Liver (tissue), 9 donors: ENCODE measurements around the gene COQ6. TPM values are rescaled to one million over a fixed set of nuclear protein-coding genes. Genes with fewer than 3 reads are reported as not detected.
"Not testable (repeated sequence)": the region's sequence is repeated elsewhere in the genome, so short reads cannot be mapped to it uniquely, and the experiment has no call there.

Source experiments
- DNase-seq: peaks from one replicate; pipeline ENCODE4 v3.0.0-alpha.2; 2017; ENCODE audit warnings: low spot score
- H3K27ac ChIP-seq, 2 donors: one replicate each; pipeline ENCODE4 v1.7.0; 2013; ENCODE audit warnings: inconsistent platforms in 2 of 2, low read length in 2 of 2, control low read depth in 1 of 2, low read depth in 1 of 2, mild to moderate bottlenecking in 1 of 2
- H3K27me3 ChIP-seq, 4 donors: one replicate each; pipeline versions ENCODE4 v1.6.1 to v1.7.0; 2013; ENCODE audit warnings: low read length in 3 of 4, inconsistent platforms in 1 of 4, mild to moderate bottlenecking in 1 of 4, moderate library complexity in 1 of 4; ENCODE audit not compliant: control insufficient read depth in 4 of 4, insufficient read depth in 4 of 4
- H3K36me3 ChIP-seq, 4 donors: one replicate each; pipeline versions ENCODE4 v1.6.1 to v1.7.0; 2013; ENCODE audit warnings: low read length in 3 of 4, mild to moderate bottlenecking in 3 of 4, low read depth in 1 of 4, moderate library complexity in 1 of 4; ENCODE audit not compliant: control insufficient read depth in 4 of 4, insufficient read depth in 3 of 4
- H3K4me1 ChIP-seq, 4 donors: one replicate each; pipeline versions ENCODE4 v1.6.1 to v1.7.0; 2013; ENCODE audit warnings: low read length in 3 of 4, mild to moderate bottlenecking in 3 of 4, moderate library complexity in 1 of 4; ENCODE audit not compliant: control insufficient read depth in 4 of 4, insufficient read depth in 4 of 4
- H3K4me3 ChIP-seq, 3 donors: one replicate each; pipeline versions ENCODE4 v1.6.1 to v1.7.0; 2013; ENCODE audit warnings: low read length in 3 of 3, control low read depth in 1 of 3, low read depth in 1 of 3, mild to moderate bottlenecking in 1 of 3
- H3K9ac ChIP-seq, 2 donors: one replicate each; pipeline ENCODE4 v1.7.0; 2013; ENCODE audit warnings: low read length in 2 of 2, mild to moderate bottlenecking in 2 of 2, moderate library complexity in 2 of 2, control low read depth in 1 of 2, low read depth in 1 of 2
- H3K9me3 ChIP-seq, 4 donors: one replicate each; pipeline versions ENCODE4 v1.6.1 to v1.7.0; 2013; ENCODE audit warnings: low read length in 3 of 4; ENCODE audit not compliant: control insufficient read depth in 4 of 4
- EGR1 ChIP-seq, 2 donors: IDR thresholded peaks; 2 replicates each; pipeline ENCODE4 v1.6.1; 2016 to 2018; ENCODE audit warnings: antibody characterized with exemption in 2 of 2, low read depth in 2 of 2
- FOXA1 ChIP-seq: IDR thresholded peaks from 2 replicates; pipeline ENCODE4 v1.6.1; 2016; ENCODE audit warnings: antibody characterized with exemption
- FOXA2 ChIP-seq: IDR thresholded peaks from 2 replicates; pipeline ENCODE4 v1.6.1; 2016; ENCODE audit warnings: antibody characterized with exemption
- GABPA ChIP-seq, 2 donors: IDR thresholded peaks in 1 of 2; conservative IDR thresholded peaks in 1 of 2; 2 replicates each; pipeline ENCODE4 v1.6.1; 2016; ENCODE audit warnings: antibody characterized with exemption in 2 of 2, mild to moderate bottlenecking in 1 of 2, moderate library complexity in 1 of 2
- HNF4A ChIP-seq, 2 donors: conservative IDR thresholded peaks; 2 replicates each; pipeline ENCODE4 v1.6.1; 2016; ENCODE audit warnings: antibody characterized with exemption in 2 of 2, mild to moderate bottlenecking in 2 of 2
- HNF4G ChIP-seq: IDR thresholded peaks from 2 replicates; pipeline ENCODE4 v1.6.1; 2016; ENCODE audit warnings: antibody characterized with exemption
- JUND ChIP-seq, 2 donors: IDR thresholded peaks; 2 replicates each; pipeline ENCODE4 v1.6.1; 2016; ENCODE audit warnings: antibody characterized with exemption in 2 of 2
- NR2F2 ChIP-seq: IDR thresholded peaks from 2 replicates; pipeline ENCODE4 v1.6.1; 2016; ENCODE audit warnings: antibody characterized with exemption
- RAD21 ChIP-seq, 2 donors: IDR thresholded peaks; 2 replicates each; pipeline ENCODE4 v1.6.1; 2016; ENCODE audit warnings: antibody characterized with exemption in 2 of 2, mild to moderate bottlenecking in 2 of 2
- RXRA ChIP-seq, 2 donors: IDR thresholded peaks; 2 replicates each; pipeline ENCODE4 v1.6.1; 2017 to 2018; ENCODE audit warnings: antibody characterized with exemption in 2 of 2, mild to moderate bottlenecking in 1 of 2
- SP1 ChIP-seq: IDR thresholded peaks from 2 replicates; pipeline ENCODE4 v1.6.1; 2018; ENCODE audit warnings: antibody characterized with exemption, mild to moderate bottlenecking
- TAF1 ChIP-seq: conservative IDR thresholded peaks from 2 replicates; pipeline ENCODE4 v1.6.1; 2016; ENCODE audit warnings: antibody characterized with exemption, mild to moderate bottlenecking
- YY1 ChIP-seq: IDR thresholded peaks from 2 replicates; pipeline ENCODE4 v1.6.1; 2016; ENCODE audit warnings: antibody characterized with exemption, mild to moderate bottlenecking
- WGBS: extraction: QIAGEN DNeasy Blood & Tissue Kit; methylation state at CpG from one replicate; pipeline ENCODE4 v1.1.7; 2013; 5-methylcytosine and 5-hydroxymethylcytosine counted together
- polyA plus RNA-seq, 2 donors: library from polyadenylated mRNA; stranded (reverse) in 1 of 2; unstranded in 1 of 2; fragments of 200-250 nt in 1 of 2; fragments of >200 nt in 1 of 2; fragmentation: Nextera tagmentation in 1 of 2; extraction: Ambion mirVana in 1 of 2; gene quantifications; one replicate each; pipeline versions ENCODE4 v1.2.1 to v1.2.3, GENCODE V29; 2013 to 2015
- total RNA-seq, 2 donors: library from RNA; depleted of rRNA; stranded (reverse); fragments of >200 nt; gene quantifications; one replicate each; pipeline ENCODE4 v1.2.3, GENCODE V29; 2014
- TF ChIP-seq, protein P1 (sequence below): fragments of 150-350 bp; IDR thresholded peaks from 2 replicates; pipeline ENCODE4 v1.5.1; 2017; ENCODE audit warnings: improper control_type of control experiment, low read depth, low read length; ENCODE audit not compliant: missing input control
- TF ChIP-seq, protein P2 (sequence below): IDR thresholded peaks from 2 replicates; pipeline ENCODE4 v1.6.1; 2016; ENCODE audit warnings: antibody characterized with exemption
- TF ChIP-seq, protein P3 (sequence below): IDR thresholded peaks from 2 replicates; pipeline ENCODE4 v1.6.1; 2016; ENCODE audit warnings: antibody characterized with exemption
- TF ChIP-seq, protein P4 (sequence below): IDR thresholded peaks from 2 replicates; pipeline ENCODE4 v1.6.1; 2016; ENCODE audit warnings: antibody characterized with exemption
- TF ChIP-seq, protein P5 (sequence below): IDR thresholded peaks from 2 replicates; pipeline ENCODE4 v1.6.1; 2016; ENCODE audit warnings: antibody characterized with exemption, mild to moderate bottlenecking
- donor health status: healthy.
- donor health status: healthy.
- donor health status: healthy.
- donor health status: healthy.
- donor health status: healthy.

COQ6 gene
- total and polyA plus RNA-seq, 4 donors, result 12.6 to 33.7 (median 18.5) TPM

DNA sequence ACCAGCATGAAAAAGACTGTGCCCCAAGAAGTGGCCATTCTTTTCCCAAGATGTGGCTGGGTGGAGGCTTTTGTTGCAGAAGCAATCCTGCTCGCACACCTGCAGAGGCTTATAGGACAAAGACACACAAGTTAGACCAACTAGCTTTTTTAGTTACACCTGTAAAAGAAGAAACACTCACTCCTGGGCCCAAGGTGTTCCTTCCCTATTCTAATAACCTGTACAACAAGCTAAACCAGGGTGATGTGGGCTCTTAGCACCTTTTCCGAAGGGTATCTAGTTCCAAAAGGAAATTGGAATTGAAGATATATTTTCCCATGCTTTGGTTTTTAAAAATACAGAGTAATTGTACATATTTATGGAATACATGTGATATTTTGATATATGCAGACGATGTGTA lies 38.0 kb downstream of the COQ6 start (continued):
- TF ChIP-seq SP1 (no peak), TAF1 (no peak), RAD21 (IDR thresholded peaks at IDR 0.05) (no peak), HNF4A (conservative IDR thresholded peaks at IDR 0.05) (no peak)
- TF ChIP-seq, protein P1, sequence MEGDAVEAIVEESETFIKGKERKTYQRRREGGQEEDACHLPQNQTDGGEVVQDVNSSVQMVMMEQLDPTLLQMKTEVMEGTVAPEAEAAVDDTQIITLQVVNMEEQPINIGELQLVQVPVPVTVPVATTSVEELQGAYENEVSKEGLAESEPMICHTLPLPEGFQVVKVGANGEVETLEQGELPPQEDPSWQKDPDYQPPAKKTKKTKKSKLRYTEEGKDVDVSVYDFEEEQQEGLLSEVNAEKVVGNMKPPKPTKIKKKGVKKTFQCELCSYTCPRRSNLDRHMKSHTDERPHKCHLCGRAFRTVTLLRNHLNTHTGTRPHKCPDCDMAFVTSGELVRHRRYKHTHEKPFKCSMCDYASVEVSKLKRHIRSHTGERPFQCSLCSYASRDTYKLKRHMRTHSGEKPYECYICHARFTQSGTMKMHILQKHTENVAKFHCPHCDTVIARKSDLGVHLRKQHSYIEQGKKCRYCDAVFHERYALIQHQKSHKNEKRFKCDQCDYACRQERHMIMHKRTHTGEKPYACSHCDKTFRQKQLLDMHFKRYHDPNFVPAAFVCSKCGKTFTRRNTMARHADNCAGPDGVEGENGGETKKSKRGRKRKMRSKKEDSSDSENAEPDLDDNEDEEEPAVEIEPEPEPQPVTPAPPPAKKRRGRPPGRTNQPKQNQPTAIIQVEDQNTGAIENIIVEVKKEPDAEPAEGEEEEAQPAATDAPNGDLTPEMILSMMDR, result no peak
- TF ChIP-seq, protein P2, sequence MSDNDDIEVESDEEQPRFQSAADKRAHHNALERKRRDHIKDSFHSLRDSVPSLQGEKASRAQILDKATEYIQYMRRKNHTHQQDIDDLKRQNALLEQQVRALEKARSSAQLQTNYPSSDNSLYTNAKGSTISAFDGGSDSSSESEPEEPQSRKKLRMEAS, result no peak

DNA sequence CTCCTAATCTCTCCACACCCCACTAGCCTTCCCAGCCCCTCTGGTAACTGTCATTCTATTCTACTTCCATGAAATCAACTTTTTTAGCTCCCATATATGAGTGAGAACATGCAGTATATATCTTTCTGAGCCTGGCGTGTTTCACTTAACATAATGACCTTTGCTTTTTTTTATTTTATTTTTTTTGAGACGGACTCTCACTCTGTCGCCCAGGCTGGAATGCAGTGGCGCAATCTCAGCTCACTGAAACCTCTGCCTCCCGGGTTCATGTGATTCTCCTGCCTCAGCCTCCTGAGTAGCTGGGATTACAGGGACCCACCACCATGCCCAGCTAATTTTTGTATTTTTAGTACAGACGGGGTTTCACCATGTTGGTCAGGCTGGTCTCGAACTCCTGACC lies 38.6 kb downstream of the COQ6 start:
- not testable (repeated sequence) for H3K4me3 ChIP-seq, H3K27me3 ChIP-seq, H3K9ac ChIP-seq, DNase-seq, H3K9me3 ChIP-seq, H3K27ac ChIP-seq
- peak in 1 of 2 donors; percentile 7 for TF ChIP-seq RAD21 (IDR thresholded peaks at IDR 0.05)
- peak in 1 of 2 donors; percentile 39 for TF ChIP-seq RXRA (IDR thresholded peaks at IDR 0.05)
- TF ChIP-seq HNF4A (conservative IDR thresholded peaks at IDR 0.05), result peak; percentile 38 to 48
- 49% methylated on average over 7 of the region's 7 CpGs for WGBS
- H3K36me3 ChIP-seq, result peaks cover 8 to 34% (median 22%) of the 10 kb centered on the region in 4 donors
- H3K4me1 ChIP-seq, result peaks cover 0 to 19% (median 11%) of the 10 kb centered on the region in 4 donors

DNA sequence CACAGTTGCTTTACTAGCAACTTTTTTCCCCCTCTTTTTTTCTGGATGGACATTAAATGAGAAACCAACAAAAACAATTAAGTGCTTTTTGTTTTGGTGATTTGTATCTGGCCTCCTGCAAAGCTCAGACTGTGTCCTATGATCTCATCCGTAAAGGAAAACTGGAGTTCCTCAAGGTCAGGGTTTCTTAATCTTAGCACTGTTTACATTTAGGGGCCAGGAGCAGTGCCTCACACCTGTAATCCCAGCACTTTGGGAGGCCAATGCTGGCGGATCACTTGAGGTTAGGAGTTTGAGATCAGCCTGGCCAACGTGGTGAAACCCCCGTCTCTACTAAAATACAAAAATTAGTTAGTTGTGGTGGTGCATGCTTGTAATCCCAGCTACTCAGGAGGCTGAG lies 41.0 kb downstream of the COQ6 start:
- no peak for DNase-seq
- 68% methylated on average over 4 of the region's 4 CpGs for WGBS
- no peak overlapping the region for H3K27ac ChIP-seq

More for the DNA sequence above, 41.0 kb downstream of the COQ6 start:
- Histone ChIP-seq H3K4me3 (no peak overlapping the region), H3K4me1 (peaks cover 0 to 30% (median 17%) of the 10 kb centered on the region in 4 donors), H3K9me3 (no peaks in the 10 kb centered on the region), H3K36me3 (peaks cover 6 to 21% (median 15%) of the 10 kb centered on the region in 4 donors), H3K9ac (no peak overlapping the region), H3K27me3 (no peaks in the 10 kb centered on the region)
- TF ChIP-seq RAD21 (IDR thresholded peaks at IDR 0.05), result no peak
- TF ChIP-seq, protein P2, result no peak
- no peak for TF ChIP-seq HNF4A (conservative IDR thresholded peaks at IDR 0.05)
- TF ChIP-seq GABPA (IDR thresholded peaks at IDR 0.05 in 1 of 2, conservative IDR thresholded peaks at IDR 0.05 in 1 of 2), result no peak
- TF ChIP-seq YY1, result no peak
- TF ChIP-seq, protein P1, result no peak
- TF ChIP-seq FOXA1, result no peak
- no peak for TF ChIP-seq NR2F2
- TF ChIP-seq, protein P3, sequence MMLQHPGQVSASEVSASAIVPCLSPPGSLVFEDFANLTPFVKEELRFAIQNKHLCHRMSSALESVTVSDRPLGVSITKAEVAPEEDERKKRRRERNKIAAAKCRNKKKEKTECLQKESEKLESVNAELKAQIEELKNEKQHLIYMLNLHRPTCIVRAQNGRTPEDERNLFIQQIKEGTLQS, result no peak
- TF ChIP-seq, protein P4, sequence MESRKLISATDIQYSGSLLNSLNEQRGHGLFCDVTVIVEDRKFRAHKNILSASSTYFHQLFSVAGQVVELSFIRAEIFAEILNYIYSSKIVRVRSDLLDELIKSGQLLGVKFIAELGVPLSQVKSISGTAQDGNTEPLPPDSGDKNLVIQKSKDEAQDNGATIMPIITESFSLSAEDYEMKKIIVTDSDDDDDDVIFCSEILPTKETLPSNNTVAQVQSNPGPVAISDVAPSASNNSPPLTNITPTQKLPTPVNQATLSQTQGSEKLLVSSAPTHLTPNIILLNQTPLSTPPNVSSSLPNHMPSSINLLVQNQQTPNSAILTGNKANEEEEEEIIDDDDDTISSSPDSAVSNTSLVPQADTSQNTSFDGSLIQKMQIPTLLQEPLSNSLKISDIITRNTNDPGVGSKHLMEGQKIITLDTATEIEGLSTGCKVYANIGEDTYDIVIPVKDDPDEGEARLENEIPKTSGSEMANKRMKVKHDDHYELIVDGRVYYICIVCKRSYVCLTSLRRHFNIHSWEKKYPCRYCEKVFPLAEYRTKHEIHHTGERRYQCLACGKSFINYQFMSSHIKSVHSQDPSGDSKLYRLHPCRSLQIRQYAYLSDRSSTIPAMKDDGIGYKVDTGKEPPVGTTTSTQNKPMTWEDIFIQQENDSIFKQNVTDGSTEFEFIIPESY, result no peak
- no peak for TF ChIP-seq RXRA (IDR thresholded peaks at IDR 0.05)
- TF ChIP-seq JUND (IDR thresholded peaks at IDR 0.05), result no peak
- TF ChIP-seq EGR1 (IDR thresholded peaks at IDR 0.05; ENCODE audit: low read depth in 2 of 2), result no peak
- TF ChIP-seq, protein P5, sequence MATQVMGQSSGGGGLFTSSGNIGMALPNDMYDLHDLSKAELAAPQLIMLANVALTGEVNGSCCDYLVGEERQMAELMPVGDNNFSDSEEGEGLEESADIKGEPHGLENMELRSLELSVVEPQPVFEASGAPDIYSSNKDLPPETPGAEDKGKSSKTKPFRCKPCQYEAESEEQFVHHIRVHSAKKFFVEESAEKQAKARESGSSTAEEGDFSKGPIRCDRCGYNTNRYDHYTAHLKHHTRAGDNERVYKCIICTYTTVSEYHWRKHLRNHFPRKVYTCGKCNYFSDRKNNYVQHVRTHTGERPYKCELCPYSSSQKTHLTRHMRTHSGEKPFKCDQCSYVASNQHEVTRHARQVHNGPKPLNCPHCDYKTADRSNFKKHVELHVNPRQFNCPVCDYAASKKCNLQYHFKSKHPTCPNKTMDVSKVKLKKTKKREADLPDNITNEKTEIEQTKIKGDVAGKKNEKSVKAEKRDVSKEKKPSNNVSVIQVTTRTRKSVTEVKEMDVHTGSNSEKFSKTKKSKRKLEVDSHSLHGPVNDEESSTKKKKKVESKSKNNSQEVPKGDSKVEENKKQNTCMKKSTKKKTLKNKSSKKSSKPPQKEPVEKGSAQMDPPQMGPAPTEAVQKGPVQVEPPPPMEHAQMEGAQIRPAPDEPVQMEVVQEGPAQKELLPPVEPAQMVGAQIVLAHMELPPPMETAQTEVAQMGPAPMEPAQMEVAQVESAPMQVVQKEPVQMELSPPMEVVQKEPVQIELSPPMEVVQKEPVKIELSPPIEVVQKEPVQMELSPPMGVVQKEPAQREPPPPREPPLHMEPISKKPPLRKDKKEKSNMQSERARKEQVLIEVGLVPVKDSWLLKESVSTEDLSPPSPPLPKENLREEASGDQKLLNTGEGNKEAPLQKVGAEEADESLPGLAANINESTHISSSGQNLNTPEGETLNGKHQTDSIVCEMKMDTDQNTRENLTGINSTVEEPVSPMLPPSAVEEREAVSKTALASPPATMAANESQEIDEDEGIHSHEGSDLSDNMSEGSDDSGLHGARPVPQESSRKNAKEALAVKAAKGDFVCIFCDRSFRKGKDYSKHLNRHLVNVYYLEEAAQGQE, result no peak
- TF ChIP-seq HNF4G, result no peak
- TF ChIP-seq SP1, result no peak
- TF ChIP-seq FOXA2, result no peak
